ENCODE measurements around the gene RALGAPA1. TPM values are rescaled to one million over a fixed set of nuclear protein-coding genes. Genes with fewer than 3 reads are reported as not detected.

The RALGAPA1 gene
- total and polyA plus RNA-seq, 9 donors: 18.0 to 99.5 (median 79.3) TPM

DNA sequence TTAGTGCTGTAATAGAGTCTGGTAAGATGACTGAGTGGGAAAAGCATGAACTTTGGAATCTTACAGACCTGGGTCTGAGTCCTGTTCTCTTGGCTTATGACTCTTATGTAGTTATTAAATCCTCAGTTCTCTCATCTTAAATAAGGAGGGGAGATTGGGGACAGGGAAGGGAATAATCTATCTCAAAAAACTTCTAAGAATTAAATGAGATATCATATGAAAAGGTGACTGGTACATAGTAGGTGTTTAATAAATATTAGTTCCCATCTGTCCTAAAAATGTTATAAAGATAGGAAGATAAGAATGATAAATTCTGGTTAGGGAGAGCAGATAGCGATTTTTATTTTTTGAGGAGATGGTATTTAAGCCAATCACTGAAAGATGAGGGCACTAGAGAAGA lies 156.1 kb downstream of the RALGAPA1 start:
- no peak for DNase-seq
- WGBS, 3 donors: 91 to 100% (median 94%) methylated on average over 1 of the region's 1 CpG
- intact Hi-C loops (cut with DNase I): no loop called here
- H3K9me3 ChIP-seq: no peaks in the 10 kb centered on the region
- no peaks in the 10 kb centered on the region for H3K27me3 ChIP-seq
- no peaks in the 10 kb centered on the region for H3K36me3 ChIP-seq
- TF ChIP-seq, protein P1, sequence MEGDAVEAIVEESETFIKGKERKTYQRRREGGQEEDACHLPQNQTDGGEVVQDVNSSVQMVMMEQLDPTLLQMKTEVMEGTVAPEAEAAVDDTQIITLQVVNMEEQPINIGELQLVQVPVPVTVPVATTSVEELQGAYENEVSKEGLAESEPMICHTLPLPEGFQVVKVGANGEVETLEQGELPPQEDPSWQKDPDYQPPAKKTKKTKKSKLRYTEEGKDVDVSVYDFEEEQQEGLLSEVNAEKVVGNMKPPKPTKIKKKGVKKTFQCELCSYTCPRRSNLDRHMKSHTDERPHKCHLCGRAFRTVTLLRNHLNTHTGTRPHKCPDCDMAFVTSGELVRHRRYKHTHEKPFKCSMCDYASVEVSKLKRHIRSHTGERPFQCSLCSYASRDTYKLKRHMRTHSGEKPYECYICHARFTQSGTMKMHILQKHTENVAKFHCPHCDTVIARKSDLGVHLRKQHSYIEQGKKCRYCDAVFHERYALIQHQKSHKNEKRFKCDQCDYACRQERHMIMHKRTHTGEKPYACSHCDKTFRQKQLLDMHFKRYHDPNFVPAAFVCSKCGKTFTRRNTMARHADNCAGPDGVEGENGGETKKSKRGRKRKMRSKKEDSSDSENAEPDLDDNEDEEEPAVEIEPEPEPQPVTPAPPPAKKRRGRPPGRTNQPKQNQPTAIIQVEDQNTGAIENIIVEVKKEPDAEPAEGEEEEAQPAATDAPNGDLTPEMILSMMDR (IDR thresholded peaks at IDR 0.05): no peak
- no peak for TF ChIP-seq EP300 (IDR thresholded peaks at IDR 0.05)
- no peak for TF ChIP-seq POLR2A (IDR thresholded peaks at IDR 0.05)
- no peaks in the 10 kb centered on the region for H3K4me1 ChIP-seq (ENCODE audit: insufficient read depth)
- no peak overlapping the region for H3K4me3 ChIP-seq
- no peak overlapping the region for H3K27ac ChIP-seq

DNA sequence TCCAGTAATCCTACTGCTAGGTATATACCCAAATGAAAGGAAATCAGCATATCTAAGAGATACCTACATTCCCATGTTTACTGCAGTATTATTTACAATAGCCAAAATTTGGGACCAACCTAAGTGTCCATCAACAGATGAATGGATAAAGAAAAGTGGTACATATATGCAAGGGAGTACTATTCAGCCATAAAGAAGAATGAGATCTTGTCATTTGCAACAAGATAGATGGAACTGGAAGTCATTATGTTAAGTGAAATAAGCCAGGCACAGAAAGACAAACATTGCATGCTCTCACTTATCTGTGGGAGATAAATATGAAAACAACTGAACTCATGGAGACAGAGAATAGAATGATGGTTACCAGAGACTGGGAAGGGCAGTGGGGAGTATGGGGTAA lies 165.6 kb downstream of the RALGAPA1 start:
- Histone ChIP-seq H3K9me3 (no peaks in the 10 kb centered on the region), H3K27ac (no peak overlapping the region), H3K36me3 (no peaks in the 10 kb centered on the region), H3K27me3 (no peaks in the 10 kb centered on the region), H3K4me1 (ENCODE audit: insufficient read depth) (no peaks in the 10 kb centered on the region), H3K4me3 (no peak overlapping the region)
- intact Hi-C loops (cut with DNase I): no loop called here
- TF ChIP-seq EP300 (IDR thresholded peaks at IDR 0.05) (no peak), POLR2A (IDR thresholded peaks at IDR 0.05) (no peak)
- TF ChIP-seq, protein P1 (IDR thresholded peaks at IDR 0.05): no peak
- no peak for DNase-seq

DNA sequence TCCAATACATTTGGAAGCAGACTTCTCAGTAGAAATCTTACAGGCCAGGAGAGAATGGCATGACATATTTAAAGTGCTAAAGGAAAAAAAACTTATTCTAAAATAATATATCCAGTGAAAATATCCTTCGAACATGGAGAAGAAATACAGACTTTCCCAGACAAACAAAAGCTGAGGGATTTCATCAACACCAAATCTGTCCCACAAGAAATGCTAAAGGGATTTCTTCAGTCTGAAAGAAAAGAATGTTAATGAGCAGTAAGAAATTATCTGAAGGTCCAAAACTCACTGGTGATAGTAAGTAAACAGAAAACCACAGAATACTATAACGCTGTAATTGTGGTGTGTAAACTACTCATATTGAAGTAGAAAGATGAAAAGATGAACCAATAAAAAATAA lies 171.2 kb downstream of the RALGAPA1 start:
- TF ChIP-seq, protein P1 (IDR thresholded peaks at IDR 0.05): no peak
- TF ChIP-seq EP300 (IDR thresholded peaks at IDR 0.05) (no peak), POLR2A (IDR thresholded peaks at IDR 0.05) (no peak)
- H3K27me3 ChIP-seq: no peaks in the 10 kb centered on the region
- 58 to 71% (median 64%) methylated on average over 2 of the region's 2 CpGs for WGBS, 3 donors
- no peak overlapping the region for H3K27ac ChIP-seq
- DNase-seq: no peak
- no peaks in the 10 kb centered on the region for H3K9me3 ChIP-seq
- H3K36me3 ChIP-seq: no peaks in the 10 kb centered on the region
- no peak overlapping the region for H3K4me3 ChIP-seq
- intact Hi-C loops (cut with DNase I): no loop called here
- H3K4me1 ChIP-seq (ENCODE audit: insufficient read depth): no peaks in the 10 kb centered on the region

DNA sequence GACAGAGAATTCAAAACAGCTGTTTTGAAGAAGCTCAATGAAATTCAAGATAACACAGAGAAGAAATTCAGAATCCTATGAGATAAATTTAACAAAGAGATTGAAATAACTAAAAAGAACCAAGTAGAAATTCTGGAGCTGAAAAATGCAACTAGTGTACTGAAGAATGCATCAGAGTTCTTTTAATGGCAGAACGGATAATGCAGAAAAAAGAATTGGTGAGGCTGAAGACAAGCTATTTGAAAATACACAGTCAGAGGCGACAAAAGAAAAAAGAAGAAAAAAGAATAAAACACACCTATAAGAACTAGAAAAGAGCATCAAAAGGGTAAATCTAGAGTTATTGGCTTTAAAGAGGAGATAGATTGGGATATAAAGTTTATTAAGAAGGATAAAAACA lies 171.8 kb downstream of the RALGAPA1 start:
- Histone ChIP-seq H3K27me3 (no peaks in the 10 kb centered on the region), H3K27ac (no peak overlapping the region), H3K9me3 (no peaks in the 10 kb centered on the region), H3K36me3 (no peaks in the 10 kb centered on the region), H3K4me3 (no peak overlapping the region), H3K4me1 (ENCODE audit: insufficient read depth) (no peaks in the 10 kb centered on the region)
- no peak for TF ChIP-seq POLR2A (IDR thresholded peaks at IDR 0.05)
- TF ChIP-seq EP300 (IDR thresholded peaks at IDR 0.05): no peak
- intact Hi-C loops (cut with DNase I): no loop called here
- no peak for DNase-seq
- 92 to 98% (median 93%) methylated on average over 2 of the region's 2 CpGs for WGBS, 3 donors

DNA sequence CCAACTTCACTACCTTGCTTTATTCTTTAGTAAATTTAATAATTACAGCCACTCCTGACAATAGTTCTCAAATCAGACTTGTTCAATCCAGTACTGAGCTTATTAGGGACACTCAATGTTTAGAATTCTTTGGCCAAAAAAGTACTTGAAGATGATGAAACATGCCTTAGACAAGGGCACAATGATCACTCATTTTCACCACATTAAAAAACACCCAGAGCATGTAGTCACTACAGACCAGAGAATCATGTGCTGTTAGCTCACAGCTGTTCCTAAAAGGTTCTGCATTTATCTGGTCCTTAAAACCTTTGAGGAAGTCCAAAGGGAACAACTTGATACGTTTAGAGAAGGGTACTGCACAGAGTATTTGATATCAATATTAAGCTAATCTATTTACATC lies 176.4 kb downstream of the RALGAPA1 start:
- no peak for DNase-seq
- intact Hi-C loops (cut with DNase I): no loop called here
- no peaks in the 10 kb centered on the region for H3K9me3 ChIP-seq
- H3K36me3 ChIP-seq: no peaks in the 10 kb centered on the region
- H3K4me3 ChIP-seq: no peak overlapping the region
- H3K27me3 ChIP-seq: no peaks in the 10 kb centered on the region
- no peaks in the 10 kb centered on the region for H3K4me1 ChIP-seq (ENCODE audit: insufficient read depth)
- no peak overlapping the region for H3K27ac ChIP-seq
- WGBS, 3 donors: 8 to 31% (median 18%) methylated on average over 1 of the region's 1 CpG
- TF ChIP-seq POLR2A (IDR thresholded peaks at IDR 0.05): no peak
- TF ChIP-seq, protein P1 (IDR thresholded peaks at IDR 0.05): no peak
